HCT116 (cell line): ENCODE measurements around the gene HERC2. TPM values are rescaled to one million over a fixed set of nuclear protein-coding genes. Genes with fewer than 3 reads are reported as not detected.

Experiments used
- ATAC-seq: fragments of 200-7000 bp; cut with Tn5 transposase; 2 replicates; pipeline ENCODE4 v1.9.1; 2020; ENCODE audit warnings: mild to moderate bottlenecking, moderate library complexity
- BruUV-seq: library from RNA; stranded (reverse); fragments of 400-500 nt; replicated peaks from 2 replicates; lab custom pipeline; 2021; lab: Mats Ljungman, UMichigan
- CTCF ChIA-PET: fragments of 300-600 bp; sonication (Branson Sonifier 250); formaldehyde crosslinking; loops from one replicate; lab custom pipeline; 2021; ENCODE audit warnings: antibody characterized with exemption; lab: Charles Lee
- POLR2A ChIA-PET: fragments of 300-600, 350-600 bp; sonication (Branson Sonifier 250); formaldehyde crosslinking; loops from one replicate; lab custom pipeline; 2021; ENCODE audit warnings: antibody characterized with exemption; lab: Charles Lee
- RAD21 ChIA-PET, 2 experiments: fragments of 300-600 bp; sonication (Branson Sonifier 250); formaldehyde crosslinking; loops; one replicate each; lab custom pipeline; 2023; ENCODE audit warnings: low total read pairs in 2 of 2; ENCODE audit not compliant: uncharacterized antibody in 2 of 2, unreplicated experiment in 2 of 2, low non-redundant PET in 1 of 2; lab: Charles Lee
- DNase-seq: peaks from one replicate; pipeline ENCODE4 v3.0.0-alpha.2; 2010; ENCODE audit warnings: low read depth, low spot score
- H2AFZ ChIP-seq: fragments of 200-600 bp; shearing (Covaris generic), sonication (generic); 2 replicates; pipeline ENCODE4 v1.6.1; 2017; ENCODE audit warnings: low read depth, mixed run types, mixed read lengths, antibody characterized with exemption, low read length; ENCODE audit not compliant: poor library complexity, severe bottlenecking
- H3K27ac ChIP-seq: 2 replicates; pipeline ENCODE4 v1.5.1; 2012; ENCODE audit warnings: low read depth, low read length
- H3K27me3 ChIP-seq: fragments of 200-600 bp; sonication (generic); 2 replicates; pipeline ENCODE4 v1.6.1; 2016; ENCODE audit warnings: mixed run types, low read length, mixed read lengths; ENCODE audit not compliant: insufficient read depth
- H3K36me3 ChIP-seq, 2 experiments: fragments of 200-500 bp in 1 of 2; fragments of 200-600 bp in 1 of 2; sonication (Bioruptor generic) in 1 of 2; sonication (generic) in 1 of 2; 2 replicates each; pipeline versions ENCODE4 v1.5.1 to v1.6.1; 2014 to 2016; ENCODE audit warnings: low read length in 2 of 2, inconsistent platforms in 1 of 2, mixed read lengths in 1 of 2, mixed run types in 1 of 2; ENCODE audit not compliant: insufficient read depth in 2 of 2, control insufficient read depth in 1 of 2
- H3K4me1 ChIP-seq, 2 experiments: fragments of 200-600 bp in 1 of 2; sonication (generic) in 1 of 2; 2 replicates each; pipeline versions ENCODE4 v1.5.1 to v1.6.1; 2012 to 2017; ENCODE audit warnings: low read length in 2 of 2, inconsistent platforms in 1 of 2, mild to moderate bottlenecking in 1 of 2, mixed read lengths in 1 of 2, mixed run types in 1 of 2, moderate library complexity in 1 of 2; ENCODE audit not compliant: insufficient read depth in 2 of 2, control insufficient read depth in 1 of 2
- H3K4me2 ChIP-seq: fragments of 200-600 bp; sonication (generic); 2 replicates; pipeline ENCODE4 v1.6.1; 2017; ENCODE audit warnings: mixed run types, low read length, mixed read lengths
- H3K4me3 ChIP-seq, 2 experiments: fragments of 200-600 bp in 1 of 2; sonication (generic) in 1 of 2; replicated peaks in 1 of 2; 2 replicates each; pipeline ENCODE4 v1.5.1; 2011 to 2016; ENCODE audit warnings: low read length in 2 of 2, control low read depth in 1 of 2, low read depth in 1 of 2, mild to moderate bottlenecking in 1 of 2, mixed read lengths in 1 of 2, mixed run types in 1 of 2
- H3K79me2 ChIP-seq: fragments of 200-600 bp; sonication (generic); 2 replicates; pipeline ENCODE4 v1.6.1; 2017; ENCODE audit warnings: mild to moderate bottlenecking, mixed run types, low read length, moderate library complexity, mixed read lengths; ENCODE audit not compliant: insufficient read depth
- H3K9ac ChIP-seq: fragments of 200-600 bp; sonication (generic); 2 replicates; pipeline ENCODE4 v1.6.1; 2016; ENCODE audit warnings: low read length, mixed read lengths
- H3K9me2 ChIP-seq: fragments of 200-600 bp; sonication (generic), shearing (Covaris generic); 2 replicates; pipeline ENCODE4 v1.6.1; 2017; ENCODE audit warnings: mixed run types, mild to moderate bottlenecking, moderate library complexity; ENCODE audit not compliant: insufficient read depth
- H3K9me3 ChIP-seq, 2 experiments: fragments of 200-500 bp in 1 of 2; fragments of 200-600 bp in 1 of 2; sonication (Bioruptor generic) in 1 of 2; sonication (generic) in 1 of 2; 2 replicates each; pipeline ENCODE4 v1.6.1; 2014 to 2017; ENCODE audit warnings: low read length in 2 of 2, mixed read lengths in 2 of 2, inconsistent platforms in 1 of 2, low read depth in 1 of 2, mild to moderate bottlenecking in 1 of 2, mixed run types in 1 of 2, moderate library complexity in 1 of 2; ENCODE audit not compliant: control insufficient read depth in 1 of 2, insufficient read depth in 1 of 2
- H4K20me1 ChIP-seq: fragments of 200-600 bp; sonication (generic), shearing (Covaris generic); 2 replicates; pipeline ENCODE4 v1.6.1; 2017; ENCODE audit warnings: mixed run types, mild to moderate bottlenecking, moderate library complexity; ENCODE audit not compliant: insufficient read depth
- ATF3 ChIP-seq: IDR thresholded peaks from 2 replicates; pipeline ENCODE4 v1.6.1; 2012
- CBX3 ChIP-seq: IDR thresholded peaks from 2 replicates; pipeline ENCODE4 v1.6.1; 2012; ENCODE audit warnings: low read depth
- CTCF ChIP-seq, 3 experiments: fragments of 200-600 bp in 1 of 3; sonication (generic) in 1 of 3; IDR thresholded peaks in 2 of 3; conservative IDR thresholded peaks in 1 of 3; 2 replicates each; pipeline ENCODE4 v1.5.1; 2012 to 2017; ENCODE audit warnings: low read depth in 2 of 3, low read length in 2 of 3, antibody characterized with exemption in 1 of 3, borderline replicate concordance in 1 of 3, control low read depth in 1 of 3, mild to moderate bottlenecking in 1 of 3, mixed read lengths in 1 of 3, mixed run types in 1 of 3, moderate library complexity in 1 of 3; ENCODE audit not compliant: insufficient read depth in 1 of 3
- EGR1 ChIP-seq: IDR thresholded peaks from 2 replicates; pipeline ENCODE4 v1.6.1; 2012; ENCODE audit warnings: low read depth
- EZH2phosphoT487 ChIP-seq: fragments of 200-600 bp; IDR thresholded peaks from 2 replicates; pipeline ENCODE4 v1.6.1; 2018; ENCODE audit warnings: antibody characterized with exemption, borderline replicate concordance
- FOSL1 ChIP-seq: IDR thresholded peaks from 2 replicates; pipeline ENCODE4 v1.6.1; 2012; ENCODE audit warnings: low read depth
- MAX ChIP-seq: IDR thresholded peaks from 2 replicates; pipeline ENCODE4 v1.6.1; 2012
- REST ChIP-seq: IDR thresholded peaks from 2 replicates; pipeline ENCODE4 v1.6.1; 2012; ENCODE audit warnings: low read depth
- ZBTB33 ChIP-seq: IDR thresholded peaks from 2 replicates; pipeline ENCODE4 v1.6.1; 2011; ENCODE audit warnings: mild to moderate bottlenecking, low read length, moderate library complexity; ENCODE audit not compliant: insufficient replicate concordance; ENCODE audit errors: extremely low read depth
- ZNF274 ChIP-seq: fragments of 200-500 bp; sonication (Bioruptor generic); IDR thresholded peaks from 2 replicates; pipeline ENCODE4 v1.6.1; 2014; ENCODE audit warnings: mild to moderate bottlenecking, low read depth, low read length, inconsistent platforms
- intact Hi-C: fragments of 100-400 bp; cut with micrococcal nuclease; formaldehyde crosslinking; loops from 2 replicates; pipeline ENCODE4 v1.10.0; 2022
- total RNA-seq: library from RNA; stranded (reverse); gene quantifications from one replicate; pipeline ENCODE4 v1.2.1, GENCODE V29; 2021; ENCODE audit not compliant: unreplicated experiment

Gene HERC2
- total RNA-seq, 1 experiment from 2014 or later: 55.5 TPM

- no peak for TF ChIP-seq ZBTB33
- no peak for TF ChIP-seq CTCF (IDR thresholded peaks at IDR 0.05 in 2 of 3, conservative IDR thresholded peaks at IDR 0.05 in 1 of 3; ENCODE audit: borderline replicate concordance in 1 of 3, insufficient read depth in 1 of 3, low read depth in 2 of 3, low read length in 2 of 3)
Observed at GRCh38 chr15:28178727-28179126, 143.3 kb downstream of the HERC2 start (continued).

GRCh38 chr15:28178290-28178689 is 143.7 kb downstream of the HERC2 start:
- no peak for ATAC-seq
- Histone ChIP-seq H2AFZ (no peak overlapping the region), H3K27me3 (no peaks in the 10 kb centered on the region), H3K79me2 (no peaks in the 10 kb centered on the region), H3K9me3 (no peaks in the 10 kb centered on the region), H3K9me2 (no peaks in the 10 kb centered on the region), H4K20me1 (no peaks in the 10 kb centered on the region), H3K4me1 (no peaks in the 10 kb centered on the region), H3K36me3 (peaks cover 10 to 22% of the 10 kb centered on the region in 2 experiments; a peak in 3 of 4 replicates), H3K4me2 (no peak overlapping the region), H3K9ac (no peak overlapping the region), H3K27ac (no peak overlapping the region), H3K4me3 (no peak overlapping the region)
- RAD21 ChIA-PET: no interaction called here
- DNase-seq: no peak
- no TSS peak for BruUV-seq
- intact Hi-C loops: no loop called here
- CTCF ChIA-PET: no interaction called here
- POLR2A ChIA-PET: no interaction called here
- no peak for TF ChIP-seq FOSL1
- TF ChIP-seq CTCF (IDR thresholded peaks at IDR 0.05 in 2 of 3, conservative IDR thresholded peaks at IDR 0.05 in 1 of 3; ENCODE audit: borderline replicate concordance in 1 of 3, insufficient read depth in 1 of 3, low read depth in 2 of 3, low read length in 2 of 3): no peak
- no peak for TF ChIP-seq ZNF274
- no peak for TF ChIP-seq REST
- TF ChIP-seq ATF3: no peak
- TF ChIP-seq MAX: no peak
- TF ChIP-seq EGR1: no peak
- no peak for TF ChIP-seq EZH2phosphoT487
- TF ChIP-seq ZBTB33: no peak
- TF ChIP-seq CBX3: no peak
